GM10847 (cell line): Measurements from ENCODE around the gene PDSS2.

ENCODE experiments used
- POLR2A ChIP-seq: IDR thresholded peaks from 2 replicates; pipeline ENCODE4 v1.6.1; 2011; ENCODE audit not compliant: insufficient read length; ENCODE audit errors: extremely low read depth

PDSS2 gene

DNA sequence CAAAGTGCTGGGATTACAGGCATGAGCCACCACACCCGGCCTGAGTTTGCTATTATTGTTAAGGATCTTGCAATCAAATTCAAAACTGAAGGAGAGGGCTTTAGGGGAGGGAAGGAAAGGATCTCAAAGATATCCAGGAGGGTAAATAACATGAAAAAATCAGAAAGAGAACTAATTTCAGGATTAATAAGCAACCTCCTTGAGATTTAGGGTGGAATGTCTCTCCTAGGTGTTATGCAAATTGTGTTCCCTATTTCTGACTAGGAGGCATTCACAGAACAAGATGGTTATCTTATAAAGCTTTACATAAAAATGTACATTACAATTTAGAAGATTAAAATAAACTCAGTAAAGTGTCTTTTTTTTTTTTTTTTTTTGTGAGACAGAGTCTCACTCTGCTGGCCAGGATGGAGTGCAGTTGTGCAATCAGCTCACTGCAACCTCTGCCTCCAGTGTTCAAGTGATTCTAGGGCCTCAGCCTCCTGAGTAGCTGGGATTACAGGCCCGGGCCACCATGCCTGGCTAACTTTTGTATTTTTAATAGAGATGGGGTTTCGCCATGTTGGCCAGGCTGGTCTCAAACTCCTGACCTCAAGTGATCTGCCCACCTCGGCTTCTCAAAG lies 252.0 kb downstream of the PDSS2 start:
- no peak for TF ChIP-seq POLR2A

DNA sequence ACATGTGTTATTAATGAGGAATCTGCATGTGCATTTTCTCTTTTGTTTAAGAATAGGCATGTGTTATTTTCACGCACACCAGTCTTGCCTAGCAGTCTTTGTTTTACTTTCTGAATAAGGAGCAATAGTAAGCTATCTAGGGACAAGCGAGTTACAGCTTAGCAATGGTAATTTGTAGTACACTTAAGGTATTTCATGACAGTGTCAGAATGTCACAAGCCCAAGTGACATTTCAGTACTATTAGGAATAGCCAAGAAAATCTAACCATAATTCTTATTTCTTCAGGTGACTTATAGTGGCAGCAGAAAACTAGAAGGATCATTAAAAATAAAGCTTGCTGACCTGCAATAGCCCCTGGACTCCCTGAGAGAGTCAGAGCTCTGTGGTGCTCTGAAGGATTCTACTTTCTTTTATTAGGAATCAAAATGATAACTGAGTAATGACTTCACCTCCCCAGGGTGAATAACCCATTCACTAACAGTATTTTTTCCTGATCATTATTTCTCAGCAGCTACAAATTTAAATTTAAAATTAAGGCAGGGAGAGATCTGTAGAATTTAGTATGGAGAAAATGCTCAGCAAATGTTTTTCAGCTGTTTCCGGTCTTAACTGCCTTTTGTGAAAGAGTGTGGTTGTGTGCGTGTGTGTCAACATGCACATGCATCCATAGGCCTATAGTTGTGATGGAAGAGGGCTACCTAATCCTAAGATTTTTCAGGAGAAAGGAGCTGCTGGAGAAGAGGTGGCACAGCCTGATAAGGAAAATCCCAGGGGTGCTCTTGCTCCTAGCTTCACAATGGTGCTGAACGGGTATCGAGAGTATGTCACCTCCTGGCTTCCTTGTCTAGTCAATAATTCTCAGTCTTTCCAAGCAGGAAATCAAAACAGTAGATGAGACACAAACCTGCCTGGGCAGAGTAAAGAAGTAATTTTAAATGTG lies 254.0 kb downstream of the PDSS2 start:
- no peak for TF ChIP-seq POLR2A

- TF ChIP-seq POLR2A = no peak
These were observed 256.4 kb downstream of the PDSS2 start for GRCh38 chr6:107202876-107203468.

DNA sequence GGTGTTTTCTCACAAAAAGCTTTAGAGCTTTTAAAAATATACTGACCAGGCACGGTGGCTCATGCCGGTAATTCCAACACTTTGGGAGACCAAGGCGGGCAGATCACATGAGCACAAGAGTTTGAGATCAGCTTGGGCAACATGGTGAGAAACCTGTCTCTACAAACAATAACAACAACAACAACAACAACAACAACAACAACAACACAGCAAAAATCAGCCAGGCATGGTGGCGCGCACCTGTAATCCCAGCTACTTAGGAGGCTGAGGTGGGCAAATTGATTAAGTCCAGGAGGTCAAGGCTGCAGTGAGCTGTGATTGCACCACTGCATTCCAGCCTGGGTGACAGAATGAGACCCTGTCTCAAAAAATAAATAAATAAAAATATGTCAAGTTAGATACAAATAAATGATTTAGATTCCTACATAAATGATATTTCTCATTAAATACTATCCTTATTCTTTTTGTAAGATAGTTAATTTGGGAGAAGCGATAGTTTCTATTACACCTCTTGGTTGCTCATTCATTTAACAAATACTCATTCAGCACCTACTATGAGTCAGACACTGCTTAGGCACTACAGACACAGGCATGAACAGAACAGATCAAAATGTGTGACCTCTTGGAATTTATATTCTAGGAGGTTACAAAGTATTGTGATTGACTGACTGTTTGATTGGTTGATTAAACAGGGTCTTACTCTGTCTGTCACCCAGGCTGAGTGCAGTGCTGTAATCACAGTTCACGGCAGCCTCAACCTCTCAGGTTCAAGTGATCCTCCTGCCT lies 260.5 kb downstream of the PDSS2 start:
- no peak for TF ChIP-seq POLR2A

GRCh38 chr6:107196152-107196551 lies 263.2 kb downstream of the PDSS2 start:
- no peak for TF ChIP-seq POLR2A

GRCh38 chr6:107192830-107193229 lies 266.5 kb downstream of the PDSS2 start:
- no peak for TF ChIP-seq POLR2A

DNA sequence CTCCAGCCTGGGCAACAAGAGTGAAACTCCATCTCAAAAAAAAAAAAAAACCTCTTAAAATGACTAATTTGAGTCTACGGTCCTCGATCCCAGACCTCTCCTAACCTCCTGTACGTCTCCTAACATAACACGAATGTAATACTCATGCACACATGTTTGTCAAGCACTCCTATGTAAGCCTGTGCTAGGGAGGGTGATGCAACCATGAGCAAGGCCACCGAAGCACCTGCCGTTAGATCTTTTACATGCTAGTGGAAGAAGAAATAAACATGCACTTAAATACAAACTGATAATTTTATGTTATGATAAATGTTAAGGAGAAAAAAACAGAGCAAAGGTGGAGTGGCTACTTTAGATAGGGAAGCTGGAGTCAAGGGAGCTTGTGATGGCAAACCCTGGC lies 271.7 kb downstream of the PDSS2 start:
- TF ChIP-seq POLR2A = no peak

- TF ChIP-seq POLR2A = no peak
These were observed 273.3 kb downstream of the PDSS2 start for GRCh38 chr6:107186047-107186446.

GRCh38 chr6:107185391-107185970 lies 273.9 kb downstream of the PDSS2 start:
- no peak for TF ChIP-seq POLR2A

DNA sequence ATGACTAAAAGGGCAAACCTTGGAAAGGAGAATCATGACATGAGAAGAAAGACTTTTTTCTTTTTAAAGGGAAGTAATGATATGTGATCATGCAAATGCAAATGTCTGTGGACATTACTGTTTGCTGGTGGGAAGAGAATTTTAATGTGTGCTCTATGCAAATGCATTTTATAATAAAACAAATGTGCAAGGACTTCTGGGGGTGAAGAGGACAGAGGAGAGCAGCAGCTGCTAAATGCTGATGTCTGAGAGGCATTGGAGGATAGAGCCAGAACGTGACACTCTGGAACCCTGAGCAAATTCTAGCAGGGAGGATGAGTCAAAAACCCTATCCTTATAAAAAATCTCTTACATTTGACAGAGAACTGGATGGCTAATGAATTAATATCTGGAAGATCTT lies 274.9 kb downstream of the PDSS2 start:
- TF ChIP-seq POLR2A = no peak

DNA sequence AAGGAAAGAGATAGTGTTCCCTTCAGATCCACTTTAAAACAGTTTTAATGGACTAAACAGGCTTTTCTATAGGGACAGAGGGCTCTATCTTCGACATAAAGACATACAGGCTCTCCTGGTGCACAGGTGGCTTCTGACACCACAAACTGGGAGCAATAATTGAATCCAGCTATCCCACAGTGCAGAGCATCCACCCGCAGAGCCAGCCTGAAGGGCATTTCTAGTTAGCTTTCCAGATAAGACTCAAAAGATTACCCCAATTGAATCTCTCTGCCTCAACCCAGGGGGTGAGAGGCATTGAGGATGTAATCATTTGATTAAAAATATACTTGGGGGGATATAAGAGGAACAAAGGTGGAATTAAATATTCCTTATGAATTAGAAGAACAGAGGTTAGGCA lies 279.3 kb downstream of the PDSS2 start:
- no peak for TF ChIP-seq POLR2A

DNA sequence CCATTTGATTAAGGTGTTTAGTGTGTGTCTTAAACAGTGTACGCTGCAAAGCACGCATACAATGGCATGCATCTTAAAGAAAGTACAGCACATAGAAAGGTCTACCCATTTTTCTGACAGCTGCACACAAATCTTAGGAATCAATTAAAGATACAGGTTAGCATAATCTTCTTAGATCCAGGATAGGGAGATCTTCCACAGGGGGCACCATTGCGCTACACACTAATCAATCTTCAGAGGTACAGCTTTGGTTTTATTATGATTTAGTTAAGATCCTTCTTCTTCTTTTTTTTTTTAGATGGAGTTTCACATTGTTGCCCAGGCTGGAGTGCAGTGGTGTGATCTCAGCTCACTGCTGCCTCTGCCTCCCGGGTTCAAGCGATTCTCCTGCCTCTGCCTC lies 280.4 kb downstream of the PDSS2 start:
- TF ChIP-seq POLR2A = no peak

DNA sequence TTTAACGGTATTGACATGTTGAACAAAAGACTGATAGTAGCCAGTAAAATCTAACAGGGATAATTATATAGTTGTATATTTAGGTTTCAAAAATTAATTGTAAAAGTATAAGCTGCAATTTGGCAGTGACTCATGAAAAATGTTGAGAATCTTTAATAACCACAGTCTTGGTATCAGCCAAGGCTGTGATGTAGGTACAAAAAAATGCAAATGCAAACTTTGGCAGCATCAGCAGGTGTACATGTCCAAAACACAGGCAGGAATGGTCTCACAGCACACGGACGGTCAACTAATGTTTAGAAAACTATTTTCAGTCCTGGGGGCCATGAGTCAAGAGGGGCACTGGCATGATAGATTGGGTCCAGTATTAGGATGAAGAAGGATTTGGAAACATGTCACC lies 285.6 kb downstream of the PDSS2 start:
- no peak for TF ChIP-seq POLR2A

- no peak for TF ChIP-seq POLR2A
These were observed 287.9 kb downstream of the PDSS2 start for GRCh38 chr6:107171513-107171912.

GRCh38 chr6:107161521-107161920 lies 297.8 kb downstream of the PDSS2 start:
- TF ChIP-seq POLR2A = no peak
